Renal pelvis (tissue), 12 donors: ENCODE data around the gene SAA4. TPM values are rescaled to one million over a fixed set of nuclear protein-coding genes. Genes with fewer than 3 reads are reported as not detected.
"Not testable (repeated sequence)": the region's sequence is repeated elsewhere in the genome, so short reads cannot be mapped to it uniquely, and the experiment has no call there.

Experiments
- DNase-seq: peaks from one replicate; pipeline ENCODE4 v3.0.0-alpha.2; 2013
- long read RNA-seq, 16 experiments: transcript quantifications; one replicate each; lab custom pipeline, GENCODE V29; 2026
- polyA plus RNA-seq, 3 donors: library from polyadenylated mRNA; unstranded; fragments of 120-200 nt; gene quantifications; one replicate each; pipeline ENCODE4 v1.2.1, GENCODE V29; 2013; ENCODE audit not compliant: insufficient read length in 3 of 3

The SAA4 gene, protein sequence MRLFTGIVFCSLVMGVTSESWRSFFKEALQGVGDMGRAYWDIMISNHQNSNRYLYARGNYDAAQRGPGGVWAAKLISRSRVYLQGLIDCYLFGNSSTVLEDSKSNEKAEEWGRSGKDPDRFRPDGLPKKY
- polyA plus RNA-seq = not detected
- long read RNA-seq, donor 1, partial matches to known transcripts = 0 of 1 reads
- long read RNA-seq, donor 1, other reads (novel, unspliced or antisense) = 0 of 1 reads
- long read RNA-seq, donor 2 = 0 reads
- long read RNA-seq, donor 3 = 0 reads
- long read RNA-seq, donor 4 = 0 reads
- long read RNA-seq, donor 5 = 0 reads
- long read RNA-seq, donor 6 = 0 reads
- long read RNA-seq, donor 7 = 0 reads
- long read RNA-seq, donor 8 = 0 reads
- long read RNA-seq, donor 9 = 0 reads
- long read RNA-seq, donor 10 = 0 reads
- long read RNA-seq, donor 11 = 0 reads
- long read RNA-seq, donor 12 = 0 reads
- long read RNA-seq, donor 13 = 0 reads
- long read RNA-seq, donor 14 = 0 reads
- long read RNA-seq, donor 15 = 0 reads
- long read RNA-seq, donor 16 = 0 reads

DNA sequence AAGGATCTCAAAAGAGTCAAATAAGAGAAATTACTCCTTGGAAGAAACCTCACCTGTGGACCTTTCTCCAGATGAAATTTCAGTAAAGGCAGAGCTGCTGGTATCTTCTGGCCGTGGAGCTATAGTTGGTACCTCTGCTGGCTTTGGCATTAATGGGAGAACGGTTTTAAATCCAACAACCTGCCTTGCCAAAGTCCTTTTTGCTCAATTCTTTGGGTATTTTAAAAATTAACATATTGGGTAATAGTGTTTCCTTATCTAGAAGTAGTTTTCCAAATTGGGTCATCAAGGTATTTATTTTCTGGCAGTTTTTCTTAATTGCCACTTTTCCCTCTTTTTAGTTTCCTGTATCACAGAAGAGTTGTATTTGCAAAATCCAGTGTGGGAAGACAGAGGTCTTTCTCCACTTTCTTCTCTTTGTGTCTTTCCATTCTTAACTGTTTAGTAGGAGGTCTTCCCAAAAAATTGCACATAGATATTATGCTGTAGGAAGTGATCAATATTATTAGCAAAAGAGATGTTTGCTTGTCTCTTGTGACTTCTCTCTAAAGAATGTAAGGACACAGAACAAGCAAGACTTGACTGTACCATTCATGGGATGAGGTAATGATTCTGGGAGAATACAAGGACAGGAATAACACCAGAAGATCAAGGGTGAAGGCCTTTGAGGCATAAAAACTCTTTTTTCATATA, at the start of gene SAA4:
Gene SAA4 (minus strand): TSS at position 139 of the 693 bp plus-strand sequence. CDS start 876 bp downstream, outside the sequence.
- no peak for DNase-seq

DNA sequence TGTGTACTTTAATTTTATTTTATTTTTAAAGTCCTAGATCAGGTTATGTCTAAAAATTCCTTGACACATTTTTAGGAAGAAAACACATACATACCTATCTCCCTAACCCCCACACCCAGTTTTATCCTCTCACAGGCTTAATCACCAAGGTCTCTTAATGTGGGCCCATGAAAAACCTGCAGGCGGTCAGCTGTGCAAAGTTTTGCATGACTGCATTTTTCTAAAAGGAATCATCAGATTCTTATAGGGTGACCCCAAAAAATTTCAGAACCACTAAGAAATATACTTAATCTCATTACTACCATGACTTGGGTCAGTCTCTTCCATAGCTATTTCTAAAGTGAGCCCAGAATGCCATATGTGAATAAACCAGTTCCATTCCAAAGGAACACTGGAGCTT, 49.2 kb upstream of the SAA4 start:
- no peak for DNase-seq

DNA sequence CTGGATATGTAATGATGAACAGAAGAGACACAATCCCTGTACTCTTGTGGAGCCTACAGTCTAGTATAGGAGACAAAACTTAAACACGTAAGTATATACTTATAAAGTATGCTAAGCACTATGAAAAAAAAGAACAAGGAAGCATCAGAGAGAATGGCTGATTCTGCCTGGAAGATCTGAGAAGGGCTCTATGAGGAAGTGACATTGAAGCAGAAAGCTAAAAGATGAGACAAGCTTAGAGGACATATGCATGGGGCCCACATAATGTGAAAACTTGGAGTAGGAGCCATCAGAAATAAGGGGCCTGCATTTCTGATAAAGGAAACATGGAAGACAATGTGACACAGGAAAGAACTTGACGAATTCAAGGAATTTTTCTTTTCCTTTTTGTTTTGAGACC, 46.0 kb upstream of the SAA4 start:
- DNase-seq = no peak

DNA sequence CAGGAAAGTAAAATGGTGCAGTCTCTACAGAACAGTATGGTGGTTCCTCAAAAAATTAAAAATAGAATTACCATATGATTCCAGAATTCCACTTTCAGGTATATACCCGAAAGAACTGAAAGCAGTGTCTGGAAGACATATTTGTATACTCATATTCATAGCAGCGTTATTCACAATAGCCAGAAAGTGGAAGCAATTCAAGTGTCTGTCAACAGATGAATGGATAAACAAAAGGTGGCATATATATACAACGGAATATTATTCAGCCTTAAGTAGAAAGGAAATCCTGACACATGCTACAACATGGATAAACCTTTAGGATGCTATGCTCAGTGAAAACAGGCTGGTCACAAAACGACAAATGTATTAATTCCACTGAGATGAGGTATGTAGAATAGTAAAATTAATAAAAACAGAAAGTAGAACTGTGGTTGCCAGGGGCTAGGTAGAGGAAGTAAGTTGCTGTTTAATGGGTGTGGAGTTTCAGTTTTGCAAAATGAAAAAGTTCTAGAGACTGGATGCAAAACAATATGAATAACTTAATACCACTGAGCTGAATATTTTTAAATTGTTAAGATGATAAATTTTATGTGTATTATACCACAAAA, 43.9 kb upstream of the SAA4 start:
- no peak for DNase-seq

DNA sequence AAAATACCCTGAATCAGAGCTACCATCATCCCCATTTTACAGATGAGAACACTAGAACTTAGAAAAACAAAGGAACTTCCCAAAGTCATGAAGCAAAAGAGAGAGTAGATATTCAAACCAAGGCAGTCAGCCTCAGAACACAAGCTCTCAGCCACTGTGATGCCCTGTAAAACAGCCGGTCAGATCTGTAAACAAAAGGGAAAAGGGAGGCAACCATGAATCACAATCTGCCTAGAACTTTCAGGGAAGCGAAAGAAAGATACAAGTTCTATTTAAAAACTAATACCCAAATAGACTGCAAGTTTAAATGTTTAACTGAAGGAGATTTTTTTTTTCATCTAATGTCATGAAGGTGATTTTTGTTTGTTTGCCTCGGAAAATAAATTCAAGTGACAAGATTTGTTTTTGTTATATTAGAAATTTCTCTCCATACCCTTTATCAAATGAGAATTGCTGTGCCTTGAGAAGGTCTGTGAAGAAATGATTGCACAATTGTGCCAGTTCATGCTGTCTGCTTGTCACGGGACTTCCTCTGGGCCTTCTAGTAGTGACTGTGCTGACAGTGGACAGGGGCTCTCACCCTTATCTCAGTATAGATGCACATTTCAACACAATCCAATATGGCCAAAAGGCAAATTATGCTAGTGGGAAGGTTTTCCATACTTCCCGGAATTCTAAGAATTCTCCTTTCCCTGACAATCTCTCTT, 41.1 kb upstream of the SAA4 start:
- no peak for DNase-seq

DNA sequence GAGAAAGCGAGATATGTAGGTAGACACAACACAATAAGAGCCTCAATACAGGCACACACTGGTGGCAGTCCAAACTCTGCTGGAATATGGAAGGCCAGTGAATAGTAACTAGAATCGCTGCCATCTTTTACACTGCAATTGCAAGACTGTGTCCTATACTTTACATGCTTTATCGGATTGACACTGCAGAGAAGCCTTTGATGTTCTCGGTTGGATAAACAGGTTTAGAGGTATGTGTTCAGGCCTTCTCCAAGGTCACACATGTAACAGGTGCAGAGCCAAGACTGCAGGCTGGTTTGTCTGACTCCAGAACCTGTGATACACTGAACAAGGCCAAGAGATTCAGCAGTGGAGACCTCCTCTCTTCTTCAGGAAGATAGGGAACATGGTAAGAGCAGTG, 34.6 kb upstream of the SAA4 start:
- DNase-seq = no peak

DNA sequence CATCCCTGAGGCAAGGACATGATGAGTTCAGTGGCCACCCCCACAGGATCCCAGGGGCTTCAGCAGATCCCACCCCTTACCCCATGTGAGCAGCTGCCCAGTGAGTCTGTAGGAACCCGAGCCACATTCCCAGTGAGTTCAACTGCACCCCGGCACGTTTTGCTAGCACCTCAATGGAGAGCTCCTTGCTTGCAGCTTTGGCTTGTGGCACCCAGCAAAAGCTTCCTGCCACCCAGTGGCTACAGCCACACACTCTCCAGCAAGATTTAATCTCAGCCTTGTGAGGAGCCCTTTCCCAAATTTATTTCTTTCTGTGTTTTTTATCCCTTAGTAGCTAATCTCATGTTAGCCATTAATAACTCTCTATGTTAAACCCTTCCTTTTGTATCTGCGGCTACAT, 33.5 kb upstream of the SAA4 start:
- DNase-seq = no peak

DNA sequence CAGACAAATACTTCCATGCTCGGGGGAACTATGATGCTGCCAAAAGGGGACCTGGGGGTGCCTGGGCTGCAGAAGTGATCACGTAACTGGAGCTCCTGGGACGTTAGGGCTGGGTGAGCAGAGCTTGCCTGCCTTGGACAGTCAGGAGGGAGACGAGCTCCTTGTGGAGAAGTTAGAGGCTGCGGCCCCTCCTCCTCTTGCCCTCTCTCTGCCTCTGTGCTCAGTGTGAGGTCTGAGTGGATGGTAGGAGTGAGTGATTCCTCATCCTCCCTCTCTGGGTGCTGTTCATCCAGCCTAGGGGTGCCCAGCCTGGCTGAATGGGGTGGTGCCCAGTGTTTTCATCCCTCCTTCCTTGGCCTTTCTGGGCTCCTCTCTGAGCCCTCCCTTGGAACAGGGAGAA, 32.6 kb upstream of the SAA4 start:
- DNase-seq = not testable (repeated sequence)

DNA sequence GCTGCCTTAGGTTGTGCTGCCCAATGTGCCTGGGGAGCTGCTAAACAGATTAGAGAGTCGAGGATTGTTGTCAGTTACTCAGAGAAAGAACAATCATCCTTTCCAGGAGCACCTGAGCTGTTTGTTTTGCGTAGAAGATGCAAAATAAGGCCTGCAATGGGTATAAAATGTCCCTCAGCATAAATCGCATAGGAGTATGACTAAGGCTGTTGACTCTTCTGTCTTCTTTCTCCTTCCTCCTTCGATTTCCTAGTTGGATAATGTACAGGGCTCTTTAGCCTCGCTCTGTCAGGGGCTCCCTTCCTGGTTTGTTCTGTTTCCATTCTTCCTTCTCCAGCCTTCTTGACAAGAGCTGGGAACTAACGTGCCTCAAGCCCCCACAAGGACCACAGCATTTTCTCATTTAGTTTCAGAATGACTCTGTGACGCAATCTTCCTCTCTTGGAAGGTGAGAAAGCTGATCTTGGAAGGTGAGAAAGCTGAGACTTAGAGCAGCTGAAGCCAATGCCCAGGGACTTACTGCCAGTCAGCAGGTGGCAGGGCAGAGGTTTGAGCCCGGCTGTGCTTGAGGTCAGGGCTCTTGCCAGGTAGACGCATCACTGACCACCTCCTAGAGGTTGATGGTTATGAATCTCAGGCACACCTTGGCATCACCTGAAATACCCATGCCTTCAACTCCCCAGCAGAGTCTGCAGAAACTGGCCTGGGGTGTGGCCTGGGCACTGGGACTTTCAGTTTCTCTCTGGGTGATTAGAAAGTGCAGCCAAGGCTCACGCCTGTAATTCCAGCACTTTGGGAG, 30.9 kb upstream of the SAA4 start:
- not testable (repeated sequence) for DNase-seq

DNA sequence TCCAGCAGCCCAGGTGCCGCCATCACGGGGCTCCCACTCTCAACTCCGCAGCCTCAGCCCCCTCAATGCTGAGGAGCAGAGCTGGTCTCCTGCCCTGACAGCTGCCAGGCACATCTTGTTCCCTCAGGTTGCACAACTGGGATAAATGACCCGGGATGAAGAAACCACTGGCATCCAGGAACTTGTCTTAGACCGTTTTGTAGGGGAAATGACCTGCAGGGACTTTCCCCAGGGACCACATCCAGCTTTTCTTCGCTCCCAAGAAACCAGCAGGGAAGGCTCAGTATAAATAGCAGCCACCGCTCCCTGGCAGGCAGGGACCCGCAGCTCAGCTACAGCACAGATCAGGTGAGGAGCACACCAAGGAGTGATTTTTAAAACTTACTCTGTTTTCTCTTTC, 29.3 kb upstream of the SAA4 start, which contains the start of gene SAA1:
Gene SAA1 (plus strand): TSS at position 316 of the 400 bp plus-strand sequence. CDS start 624 bp downstream, outside the sequence.
- DNase-seq = no peak

DNA sequence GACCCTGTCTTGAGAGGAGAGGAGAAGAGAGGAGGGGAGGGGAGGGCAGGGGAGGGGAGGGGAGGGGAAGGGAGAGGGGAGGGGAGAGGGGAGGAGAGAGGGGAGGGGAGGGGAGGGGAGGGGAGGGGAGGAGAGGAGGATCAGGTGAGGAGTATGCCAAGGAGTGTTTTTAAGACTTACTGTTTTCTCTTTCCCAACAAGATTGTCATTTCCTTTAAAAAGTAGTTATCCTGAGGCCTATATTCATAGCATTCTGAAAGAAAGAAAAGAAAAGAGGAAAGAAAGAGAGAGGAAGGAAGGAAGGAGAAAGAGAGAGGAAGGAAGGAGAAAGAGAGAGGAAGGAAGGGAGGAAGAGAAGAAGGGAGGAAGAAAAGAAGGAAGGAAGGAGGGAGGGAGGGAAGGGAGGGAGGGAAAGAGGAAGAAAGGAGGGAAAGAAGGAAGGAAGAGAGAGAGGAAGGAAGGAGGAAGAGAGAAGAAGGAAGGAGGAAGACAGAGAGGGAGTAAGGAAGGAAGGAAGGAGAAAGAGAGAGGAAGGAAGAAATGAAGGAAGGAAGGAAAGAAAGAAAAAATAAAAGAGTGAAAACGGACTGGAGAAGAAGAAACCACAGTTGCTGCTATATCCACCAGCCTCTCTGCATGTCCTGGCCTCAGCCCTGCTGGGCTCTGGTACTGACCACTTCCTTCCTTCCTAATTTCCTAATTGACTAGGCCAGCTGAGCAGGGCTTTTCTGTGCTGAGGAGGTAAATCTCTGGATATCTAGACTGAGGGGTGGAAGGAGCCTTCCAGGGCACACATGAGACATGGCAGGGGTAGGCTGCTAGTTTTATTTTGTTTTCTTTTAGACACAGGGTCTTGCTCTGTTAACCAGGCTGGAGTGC, 28.3 kb upstream of the SAA4 start:
- no peak for DNase-seq

DNA sequence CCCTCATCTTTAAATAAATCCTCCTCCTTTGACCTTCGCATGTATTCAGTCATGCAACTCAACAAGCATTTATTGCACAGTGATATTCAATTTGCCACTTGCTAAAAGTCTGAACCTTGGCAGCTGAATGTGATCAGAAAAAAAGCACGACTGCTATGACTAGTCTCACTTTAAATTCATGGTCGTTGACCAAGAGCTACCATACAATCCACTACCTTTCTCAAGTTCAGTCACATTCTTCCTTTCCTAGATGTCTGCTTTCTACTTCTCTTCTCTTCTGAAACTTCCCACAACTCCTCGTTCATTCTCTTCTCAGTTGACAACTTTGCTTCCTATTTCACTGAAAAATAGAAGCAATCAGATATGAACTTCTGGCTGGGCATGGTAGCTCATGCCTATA, 27.4 kb upstream of the SAA4 start:
- DNase-seq = no peak

DNA sequence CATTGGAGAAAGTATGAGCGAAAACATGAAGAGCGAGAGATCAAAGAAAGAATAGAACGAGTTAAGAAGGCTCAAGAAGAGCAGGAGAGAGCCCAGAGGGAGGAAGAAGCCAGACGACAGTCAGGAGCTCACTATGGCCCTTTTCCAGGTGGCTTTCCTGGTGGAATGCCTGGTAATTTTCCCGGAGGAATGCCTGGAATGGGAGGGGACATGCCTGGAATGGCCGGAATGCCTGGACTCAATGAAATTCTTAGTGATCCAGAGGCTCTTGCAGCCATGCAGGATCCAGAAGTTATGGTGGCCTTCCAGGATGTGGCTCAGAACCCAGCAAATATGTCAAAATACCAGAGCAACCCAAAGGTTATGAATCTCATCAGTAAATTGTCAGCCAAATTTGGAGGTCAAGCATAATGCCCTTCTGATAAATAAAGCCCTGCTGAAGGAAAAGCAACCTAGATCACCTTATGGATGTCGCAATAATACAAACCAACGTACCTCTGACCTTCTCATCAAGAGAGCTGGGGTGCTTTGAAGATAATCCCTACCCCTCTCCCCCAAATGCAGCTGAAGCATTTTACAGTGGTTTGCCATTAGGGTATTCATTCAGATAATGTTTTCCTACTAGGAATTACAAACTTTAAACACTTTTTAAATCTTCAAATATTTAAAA, 26.2 kb upstream of the SAA4 start:
- DNase-seq = not testable (repeated sequence)

DNA sequence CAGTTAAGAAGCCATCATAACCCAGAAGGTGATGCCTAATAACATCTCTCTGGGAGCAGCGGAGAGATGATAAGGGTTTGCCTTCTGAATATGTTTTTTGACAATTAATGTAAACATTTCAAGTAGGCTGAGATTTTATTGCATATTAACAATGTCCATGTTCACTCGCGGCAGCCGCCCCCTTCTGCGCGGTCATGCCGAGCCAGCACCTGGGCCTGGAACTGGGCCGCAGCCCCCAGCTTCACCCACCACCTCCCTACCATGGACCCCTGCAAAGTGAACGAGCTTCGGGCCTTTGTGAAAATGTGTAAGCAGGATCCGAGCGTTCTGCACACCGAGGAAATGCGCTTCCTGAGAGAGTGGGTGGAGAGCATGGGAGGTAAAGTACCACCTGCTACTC, 25.1 kb upstream of the SAA4 start:
- no peak for DNase-seq

DNA sequence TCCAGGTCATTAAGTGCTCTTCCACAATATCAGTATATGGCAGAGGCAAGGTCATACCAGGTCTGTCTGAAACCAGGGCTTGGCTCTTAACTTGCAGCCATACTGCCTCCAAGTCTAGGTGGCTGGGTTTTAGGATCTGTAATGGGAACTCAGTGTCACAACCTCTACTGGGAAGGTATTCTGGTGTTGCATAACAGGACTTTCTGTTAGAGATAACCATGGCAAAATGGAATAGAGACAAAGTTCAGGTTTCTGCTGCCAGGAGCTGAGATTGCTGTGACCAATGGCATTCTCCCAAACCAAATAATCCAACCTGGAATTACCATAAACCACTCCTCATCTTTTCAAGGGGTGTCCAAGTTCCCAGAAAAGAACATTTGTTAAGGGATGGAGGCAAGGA, 22.7 kb upstream of the SAA4 start:
- no peak for DNase-seq

DNA sequence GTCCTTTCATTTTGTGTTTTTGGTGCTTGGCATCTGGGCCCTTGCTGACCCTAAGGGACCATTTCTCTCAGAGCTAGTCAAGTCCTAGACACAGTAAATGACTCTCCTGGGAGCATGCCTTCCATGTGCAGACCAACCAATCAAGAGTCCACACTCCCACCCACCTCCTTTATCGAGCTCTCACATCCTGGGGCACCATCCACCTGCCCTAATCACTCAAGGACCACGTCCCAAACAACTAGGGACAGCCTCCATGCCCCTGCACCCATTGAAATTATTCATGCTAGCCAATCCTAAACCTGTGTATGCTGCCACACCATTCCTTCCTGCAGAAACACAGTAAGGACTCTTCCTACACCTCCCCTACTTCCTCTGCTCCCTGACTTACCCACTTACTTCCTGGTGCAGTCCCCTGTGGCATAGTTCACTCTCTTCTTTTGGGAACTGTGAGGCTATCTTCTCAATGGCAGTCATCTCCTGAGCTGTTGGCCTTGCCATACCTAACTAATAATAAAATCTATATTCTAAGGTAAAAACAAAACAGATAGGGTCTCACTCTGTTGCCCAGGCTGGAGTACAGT, 18.3 kb upstream of the SAA4 start:
- no peak for DNase-seq

DNA sequence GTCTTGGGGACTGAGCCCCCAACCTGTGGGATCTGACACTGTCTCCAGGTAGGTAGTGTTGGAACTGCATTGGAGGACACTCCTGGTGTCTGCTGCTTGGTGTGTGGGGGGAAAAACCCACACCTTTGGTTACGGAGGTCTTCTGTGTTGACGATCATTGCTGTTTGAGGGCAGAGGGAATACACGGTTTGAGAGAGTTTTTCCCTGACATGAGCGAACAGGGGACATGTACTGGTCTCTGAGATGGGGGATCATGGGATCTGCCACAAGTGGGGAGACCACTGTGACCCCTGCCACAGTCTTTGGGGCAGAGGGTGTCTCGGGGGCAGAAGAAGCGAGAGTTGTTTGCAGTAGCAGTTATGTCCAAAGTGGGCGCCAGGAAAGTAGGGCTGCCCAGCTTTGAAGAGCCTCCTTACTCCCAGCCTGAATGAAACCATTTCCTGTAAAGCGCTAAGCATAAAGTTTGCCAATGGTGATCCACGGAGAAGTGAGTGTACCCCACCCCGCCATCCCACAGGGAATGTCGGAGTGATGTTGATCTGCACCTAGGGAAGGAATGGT, 17.3 kb upstream of the SAA4 start:
- DNase-seq = no peak

DNA sequence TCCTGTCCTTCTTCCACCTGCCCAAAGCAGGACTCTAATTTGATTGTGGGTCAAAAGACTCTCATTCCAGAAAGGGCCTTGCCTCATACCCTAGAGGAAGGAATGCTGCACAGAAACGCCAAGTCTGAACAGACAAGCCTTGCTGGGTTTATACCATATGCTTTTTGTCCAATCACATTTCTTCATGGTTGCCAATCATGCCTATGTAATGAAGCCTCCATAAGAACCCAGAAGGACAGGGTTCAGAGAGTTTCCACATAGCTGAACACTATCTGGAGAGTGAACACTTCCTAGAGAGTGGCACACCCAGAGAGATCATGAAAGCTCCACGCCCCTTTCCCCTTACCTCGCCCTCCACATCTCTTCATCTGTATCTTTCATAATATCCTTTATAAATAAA, 16.6 kb upstream of the SAA4 start:
- no peak for DNase-seq

DNA sequence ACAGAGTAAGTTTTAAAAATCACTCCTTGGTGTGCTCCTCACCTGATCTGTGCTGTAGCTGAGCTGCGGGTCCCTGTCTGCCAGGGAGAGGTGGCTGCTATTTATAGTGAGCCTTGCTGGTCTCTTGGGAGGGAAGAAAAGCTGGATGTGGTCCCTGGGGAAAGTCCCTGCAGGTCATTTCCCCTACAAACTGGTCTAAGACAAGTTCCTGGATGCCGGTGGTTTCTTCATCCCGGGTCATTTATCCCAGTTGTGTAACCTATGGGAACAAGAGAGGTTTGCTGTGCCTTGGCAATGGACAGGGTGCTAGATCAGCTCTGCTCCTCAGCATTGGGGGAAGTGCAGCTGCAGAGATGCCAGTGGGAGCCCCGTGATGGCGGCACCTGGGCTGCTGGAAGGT, 12.0 kb upstream of the SAA4 start, which contains the start of gene SAA2:
Gene SAA2 (minus strand): TSS at position 108 of the 400 bp plus-strand sequence. CDS start 657 bp downstream, outside the sequence.
- DNase-seq = no peak
